Right lobe of liver (tissue), 4 donors: ENCODE data around the gene MAS1.

Experiments
- CTCF ChIP-seq, 4 donors: fragments of 200-600 bp in 3 of 4; fragments of 450-650 bp in 1 of 4; IDR thresholded peaks; one replicate each; pipeline versions ENCODE4 v1.5.1 to v1.8.0; 2016 to 2022; ENCODE audit warnings: antibody characterized with exemption in 4 of 4, mild to moderate bottlenecking in 2 of 4
- POLR2A ChIP-seq: fragments of 450-650 bp; IDR thresholded peaks from one replicate; pipeline ENCODE4 v1.6.1; 2017; ENCODE audit warnings: antibody characterized with exemption, mild to moderate bottlenecking
- donor health status: DM: no; HTN: no; CAD: no.
- donor health status: DM: no; HTN: no; CAD: no.
- donor health status: DM: no; HTN: yes; CAD: no.

GRCh38 chr6:159858259-159858658 is 32.5 kb upstream of the MAS1 start:
- TF ChIP-seq CTCF (IDR thresholded peaks at IDR 0.05) (no peak), POLR2A (no peak)
